Stimulated activated CD4-positive, alpha-beta T cell treated with anti-CD3 and anti-CD28 coated beads, Interleukin-15, amount 100 ng/mL, for 48 hours (primary cell): Measurements from ENCODE around the gene CTNNA2.

Source experiments
- DNase-seq, 2 donors: peaks; one replicate each; pipeline ENCODE4 v3.0.0-alpha.2; 2020; ENCODE audit warnings: low read depth in 2 of 2

CTNNA2 gene

DNA sequence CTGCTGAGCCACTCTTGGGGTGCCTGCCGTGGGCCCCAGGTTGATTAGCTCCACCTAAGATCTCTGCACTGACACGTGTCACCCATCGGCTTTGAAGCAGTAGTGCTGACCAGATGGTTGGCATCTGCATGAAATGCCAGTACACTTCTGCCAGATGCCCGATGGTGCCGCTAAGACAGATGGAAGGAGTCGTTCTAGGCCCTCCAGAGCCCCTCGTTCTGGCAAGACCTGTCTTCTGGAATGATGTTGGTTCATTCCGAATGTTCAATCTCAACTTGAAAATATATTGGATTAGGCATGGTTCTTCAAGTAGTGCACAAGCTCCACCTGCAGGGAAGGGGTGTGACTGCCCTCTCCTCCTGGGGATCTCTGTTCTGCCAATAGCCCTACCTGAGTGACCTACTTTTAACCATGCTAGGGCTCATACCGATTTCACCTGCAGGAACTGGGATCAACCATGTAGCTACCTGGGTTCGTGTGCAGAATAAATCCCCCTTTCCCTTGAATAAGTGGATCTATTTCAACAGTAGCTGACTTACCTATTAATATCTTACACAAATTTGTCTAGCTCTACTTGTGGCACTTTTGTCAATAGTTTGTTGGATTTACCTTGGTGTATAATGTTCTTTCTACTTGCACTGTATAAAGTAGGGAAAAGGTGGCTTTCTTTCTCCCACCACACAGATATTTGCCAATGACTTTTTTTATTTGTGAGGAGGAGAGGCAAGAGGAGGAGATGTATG lies 342.6 kb downstream of the CTNNA2 start:
- no peak for DNase-seq

DNA sequence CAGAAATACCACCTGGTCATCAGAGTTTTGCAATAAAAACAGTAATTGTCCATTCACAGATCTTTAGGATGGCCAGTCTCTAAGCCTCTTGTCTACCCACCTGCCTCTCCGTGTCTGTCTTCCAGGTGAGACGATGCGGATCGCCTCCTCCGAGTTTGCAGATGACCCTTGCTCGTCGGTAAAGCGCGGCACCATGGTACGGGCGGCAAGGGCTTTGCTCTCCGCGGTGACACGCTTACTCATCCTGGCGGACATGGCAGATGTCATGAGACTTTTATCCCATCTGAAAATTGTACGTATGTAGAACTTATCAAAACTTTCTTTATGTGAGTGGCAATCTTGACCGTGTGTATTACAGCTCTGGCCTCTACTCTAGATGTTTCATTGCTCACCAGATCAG lies 345.0 kb downstream of the CTNNA2 start:
- DNase-seq, result no peak

- no peak for DNase-seq
These were observed 347.6 kb downstream of the CTNNA2 start for GRCh38 chr2:79860228-79861058.

- DNase-seq, result no peak
These were observed 348.2 kb downstream of the CTNNA2 start for GRCh38 chr2:79861059-79861374.

GRCh38 chr2:79862756-79863155 lies 349.9 kb downstream of the CTNNA2 start:
- DNase-seq, result no peak

DNA sequence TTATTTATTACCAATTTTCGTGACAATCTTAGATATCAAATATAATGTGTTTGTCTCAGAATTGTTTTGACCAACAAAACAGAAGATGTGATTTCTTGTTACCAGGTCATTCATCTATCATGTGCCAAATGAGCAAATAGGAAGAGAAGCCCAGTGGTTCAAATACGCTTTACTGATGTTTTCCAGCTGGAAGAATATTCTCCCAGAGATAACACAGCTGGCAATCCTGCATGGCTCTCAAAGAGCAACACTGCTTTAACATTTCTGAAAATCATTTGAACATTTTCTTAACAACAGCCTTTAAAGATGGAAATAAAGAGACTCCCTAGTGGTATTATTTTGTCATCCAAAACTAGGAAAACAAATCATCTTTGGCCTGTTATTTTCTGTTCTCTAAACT lies 359.8 kb downstream of the CTNNA2 start:
- no peak for DNase-seq

- no peak for DNase-seq
These were observed 361.2 kb downstream of the CTNNA2 start for GRCh38 chr2:79874015-79874414.

- DNase-seq, result no peak
These were observed 363.6 kb downstream of the CTNNA2 start for GRCh38 chr2:79876430-79876829.

DNA sequence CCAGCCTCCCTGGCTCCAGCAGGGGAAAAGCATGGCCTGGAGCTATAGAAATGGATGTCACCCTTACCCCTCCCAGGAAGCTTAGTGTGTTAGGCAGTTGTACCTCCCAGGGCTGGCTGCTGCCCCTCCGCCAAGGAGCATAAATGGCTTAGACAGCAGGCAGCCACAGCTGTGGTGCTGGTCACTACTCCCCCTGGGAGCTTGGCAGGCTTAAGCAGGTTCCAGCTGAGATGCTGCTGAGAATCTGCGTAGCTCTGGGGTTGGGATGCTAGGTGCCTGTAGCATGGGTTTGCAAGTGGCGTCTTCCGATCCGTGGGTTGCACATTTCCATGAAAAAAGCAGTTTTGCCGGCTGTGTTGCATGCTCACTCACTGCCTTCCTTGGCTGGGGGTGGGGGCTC lies 369.7 kb downstream of the CTNNA2 start:
- DNase-seq, result no peak

DNA sequence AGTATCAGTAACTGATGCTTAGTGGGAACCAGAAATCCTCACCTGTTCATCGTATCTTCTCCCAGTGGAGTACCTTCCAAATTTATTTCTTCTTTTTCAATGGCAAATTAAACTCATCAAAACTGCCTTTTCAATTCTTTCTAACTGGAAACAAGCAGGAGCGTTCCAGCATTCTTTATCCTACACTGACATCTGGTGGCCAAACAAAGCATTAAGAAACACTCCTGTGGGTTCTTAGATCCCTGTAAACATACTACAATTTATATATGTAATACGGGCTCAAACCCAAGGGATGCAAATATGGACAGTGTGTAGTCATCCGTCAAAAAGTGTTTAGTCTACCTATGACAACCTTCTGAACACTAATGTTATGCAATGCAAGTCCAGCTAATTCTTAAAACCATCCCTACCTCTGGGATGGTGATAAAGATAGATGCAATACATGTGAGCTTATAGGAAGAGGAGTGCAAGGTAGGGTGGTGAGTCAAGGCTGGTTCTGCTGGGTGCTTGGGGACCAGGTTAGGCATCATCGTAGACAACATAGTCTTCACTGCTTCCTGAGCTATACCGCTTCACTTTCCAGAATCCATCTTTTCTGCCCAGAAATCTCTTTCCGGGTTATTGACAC lies 375.0 kb downstream of the CTNNA2 start:
- DNase-seq, result no peak

- no peak for DNase-seq
These were observed 379.3 kb downstream of the CTNNA2 start for GRCh38 chr2:79892123-79892522.

GRCh38 chr2:79899196-79899595 lies 386.3 kb downstream of the CTNNA2 start:
- DNase-seq, result no peak

DNA sequence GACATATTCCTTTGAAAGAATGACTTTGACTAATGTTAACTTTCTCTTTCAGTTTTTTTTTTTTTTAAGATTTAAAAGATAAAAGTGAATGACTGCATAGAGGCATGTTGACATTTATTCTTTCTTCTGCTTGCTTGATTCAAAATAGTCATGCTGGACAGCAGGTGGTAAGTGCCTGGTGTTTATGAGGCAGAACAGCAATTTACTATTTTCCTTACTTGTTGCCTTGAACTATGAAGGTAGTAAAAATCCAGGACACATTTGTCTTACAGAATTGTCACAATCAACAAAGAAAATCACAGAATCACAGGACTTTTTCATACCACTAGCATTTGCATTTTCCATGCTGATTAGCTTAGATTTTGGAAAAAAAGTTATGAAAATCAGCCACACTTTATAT lies 388.3 kb downstream of the CTNNA2 start:
- no peak for DNase-seq

DNA sequence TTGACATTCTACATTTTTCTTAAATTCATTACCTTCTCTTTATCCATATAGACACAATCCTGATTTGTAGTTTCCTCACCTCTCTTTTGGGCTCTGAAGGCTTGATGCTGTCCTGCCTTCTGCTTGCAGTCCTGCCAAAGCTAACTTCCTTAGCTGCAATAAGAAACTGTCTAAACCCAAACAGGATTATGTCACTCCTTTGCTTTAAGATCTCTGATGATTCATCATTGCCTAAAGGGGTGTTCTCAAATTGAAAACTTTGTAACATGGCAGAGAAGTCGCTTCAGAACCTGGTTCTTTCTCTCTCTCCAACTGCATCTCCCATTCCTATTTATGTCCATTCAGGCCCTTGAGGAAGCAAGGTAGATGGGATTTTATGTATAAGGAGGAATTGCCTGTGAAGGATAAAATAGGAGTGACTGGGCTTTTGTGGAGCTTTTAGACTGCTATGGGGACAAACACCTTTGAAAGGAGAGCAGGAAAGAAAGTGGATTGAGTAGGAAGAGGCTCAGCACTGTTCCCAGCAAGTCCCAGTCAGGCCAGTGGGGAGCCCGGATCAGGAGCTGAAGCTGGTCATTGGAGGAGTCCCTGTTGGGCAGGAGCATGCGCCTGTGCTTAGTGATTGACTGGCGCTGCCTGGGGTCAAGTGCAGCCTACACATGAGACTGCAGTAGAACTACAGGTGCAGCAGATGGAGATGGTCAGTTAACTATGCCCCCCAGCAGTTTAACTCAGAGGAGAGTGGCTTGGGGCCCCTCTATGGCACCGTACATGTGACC lies 390.6 kb downstream of the CTNNA2 start:
- no peak for DNase-seq

- DNase-seq, result no peak
These were observed 393.5 kb downstream of the CTNNA2 start for GRCh38 chr2:79906139-79906890.

DNA sequence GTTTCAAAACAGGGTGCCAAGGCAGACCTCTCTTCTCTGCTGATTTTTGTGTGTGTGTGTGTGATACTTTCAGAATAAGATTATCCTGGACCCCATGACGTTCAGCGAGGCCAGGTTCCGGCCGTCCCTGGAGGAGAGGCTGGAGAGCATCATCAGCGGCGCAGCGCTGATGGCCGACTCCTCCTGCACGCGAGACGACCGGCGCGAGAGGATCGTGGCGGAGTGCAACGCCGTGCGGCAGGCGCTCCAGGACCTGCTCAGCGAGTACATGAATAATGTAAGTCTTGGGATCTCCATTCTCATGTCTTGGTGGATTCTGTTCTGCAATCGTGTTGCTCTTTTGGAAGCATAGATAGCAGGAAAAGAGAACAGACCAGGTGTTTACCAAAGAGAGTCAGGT lies 396.7 kb downstream of the CTNNA2 start:
- no peak for DNase-seq

- DNase-seq, result no peak
These were observed 397.8 kb downstream of the CTNNA2 start for GRCh38 chr2:79910643-79911042.

DNA sequence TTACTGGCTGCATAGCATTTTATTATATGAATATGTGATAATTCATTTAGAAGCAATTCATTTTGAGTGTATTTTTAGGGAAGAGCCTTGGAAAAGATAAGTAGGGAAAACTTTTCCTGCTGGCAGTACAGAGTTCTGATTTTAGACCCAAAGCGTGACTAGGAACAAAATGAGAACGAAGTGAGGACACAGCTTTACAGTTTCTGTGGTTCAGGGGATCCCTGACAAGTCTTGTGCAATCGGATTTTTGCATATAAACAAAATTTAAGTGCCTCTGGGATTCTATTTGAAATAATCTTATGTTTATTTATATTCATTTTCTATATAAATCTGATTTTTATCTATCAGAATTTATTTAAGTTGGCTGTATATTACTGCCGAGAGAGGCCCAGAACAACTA lies 402.6 kb downstream of the CTNNA2 start:
- no peak for DNase-seq

DNA sequence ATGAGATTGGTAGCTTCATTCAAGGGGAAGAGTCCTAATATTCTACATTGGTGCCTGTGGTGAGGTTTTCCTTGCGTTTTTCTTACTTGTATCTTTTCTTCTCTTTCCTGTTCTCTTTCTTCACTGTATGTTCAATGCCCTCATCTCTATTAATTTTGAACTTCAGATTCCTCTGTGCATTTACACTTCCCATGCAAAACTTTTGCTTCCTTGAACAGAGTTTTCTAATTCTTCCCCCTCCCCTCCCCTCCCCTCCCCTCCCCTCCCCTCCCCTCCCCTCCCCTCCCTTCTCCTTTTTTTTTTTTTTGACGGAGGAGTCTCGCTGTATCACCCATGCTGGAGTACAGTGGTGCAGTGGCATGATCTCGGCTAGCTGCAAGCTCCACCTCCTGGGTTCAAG lies 403.4 kb downstream of the CTNNA2 start:
- DNase-seq, result no peak

GRCh38 chr2:79920512-79921076 lies 407.7 kb downstream of the CTNNA2 start:
- no peak for DNase-seq

DNA sequence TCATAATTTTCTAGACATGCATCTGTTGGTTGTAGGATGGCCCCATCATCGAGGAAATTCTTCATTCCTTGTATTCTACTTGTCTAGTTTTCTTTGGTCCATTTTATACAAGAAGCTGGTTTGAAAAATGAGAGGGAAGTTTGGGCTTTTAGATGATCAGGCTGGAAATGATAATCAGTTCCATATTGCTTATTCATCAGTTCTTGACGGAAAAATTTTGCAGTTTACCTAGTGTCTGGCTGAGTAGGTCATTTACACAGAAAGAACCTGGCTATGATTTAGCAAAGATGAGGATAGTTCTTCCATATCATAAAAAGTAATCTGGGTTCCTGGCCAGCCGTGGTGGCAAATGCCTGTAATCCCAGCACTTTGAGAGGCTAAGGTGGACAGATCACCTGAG lies 416.8 kb downstream of the CTNNA2 start:
- DNase-seq, result no peak
